SK-N-SH (cell line): Measurements from ENCODE around the gene HNRNPH1. TPM values are rescaled to one million over a fixed set of nuclear protein-coding genes. Genes with fewer than 3 reads are reported as not detected.

Source experiments
- polyA plus RNA-seq, 3 experiments: library from polyadenylated mRNA; depleted of rRNA; stranded (reverse); fragments of >200 nt; gene quantifications; 2 replicates each; pipeline ENCODE4 v1.2.3, GENCODE V29; 2012
- small RNA-seq, 7 experiments: library from RNA; depleted of rRNA; stranded (forward); fragments of <200 nt; gene quantifications; one replicate each; pipeline ENCODE3, GENCODE V24; 2012

HNRNPH1 gene
- polyA plus RNA-seq, 1 of the 3 experiments (the other 2 are of a cell fraction), result 192 TPM

Small RNAs within 50 kb of the gene (small RNA-seq; reads per million reads assigned to genes)
- gene RF00017, result 0 reads per million in 7 experiments

Other genes starting within 250 kb of the HNRNPH1 start
- gene RUFY1, start 73.1 kb downstream of the HNRNPH1 start, polyA plus RNA-seq (2012; rRNA removed), result 30.3 and 31.5 TPM in 2 replicates
- gene CBY3, start 57.4 kb upstream of the HNRNPH1 start, polyA plus RNA-seq (2012; rRNA removed), result not detected in 2 replicates
- 142 and 215 TPM in 2 replicates for gene CANX, start 75.3 kb upstream of the HNRNPH1 start, polyA plus RNA-seq (2012; rRNA removed)
- 4.4 and 8.1 TPM in 2 replicates for gene MAML1, start 109.2 kb upstream of the HNRNPH1 start, polyA plus RNA-seq (2012; rRNA removed)
- gene LTC4S, start 170.3 kb upstream of the HNRNPH1 start, polyA plus RNA-seq (2012; rRNA removed), result 0.34 and 0.43 TPM in 2 replicates
- gene MGAT4B, start 183.2 kb upstream of the HNRNPH1 start, polyA plus RNA-seq (2012; rRNA removed), result 174 and 190 TPM in 2 replicates
- gene SQSTM1, start 197.2 kb upstream of the HNRNPH1 start, polyA plus RNA-seq (2012; rRNA removed), result 181 and 185 TPM in 2 replicates
- 32.8 and 34.9 TPM in 2 replicates for gene MRNIP, start 235.1 kb upstream of the HNRNPH1 start, polyA plus RNA-seq (2012; rRNA removed)